ENCODE results near the gene IFFO2. TPM values are rescaled to one million over a fixed set of nuclear protein-coding genes. Genes with fewer than 3 reads are reported as not detected.
A peak's percentile ranks its signal among the peaks of the same experiment; 100 is the strongest.

IFFO2 gene
- total RNA-seq, 1 donor from 2014 or later: 12.2 TPM

- DNase-seq (ENCODE audit: low spot score): no peak
Measured at GRCh38 chr1:18972531-18972930, 16.1 kb upstream of the IFFO2 start.

- DNase-seq (ENCODE audit: low spot score): no peak
Measured at GRCh38 chr1:18970762-18971161, 14.3 kb upstream of the IFFO2 start.

DNA sequence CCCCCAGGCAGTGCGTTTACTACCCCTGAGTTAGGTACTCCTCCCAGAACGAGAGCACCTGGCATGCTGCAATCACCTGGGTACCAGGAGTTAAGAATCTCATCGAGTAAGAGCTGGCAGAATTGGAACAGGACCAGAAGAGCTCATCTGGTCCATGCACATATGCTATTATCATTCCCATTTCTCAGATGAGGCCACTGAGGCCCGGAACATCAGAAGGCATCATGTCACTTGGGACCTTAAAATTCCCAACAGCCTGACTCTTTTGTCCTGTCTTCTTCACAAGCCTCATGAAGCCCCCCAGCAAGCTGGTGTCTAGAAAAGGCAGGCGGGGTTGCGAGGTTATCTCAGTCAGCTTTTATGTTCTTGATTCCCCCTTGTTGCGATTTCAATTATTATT, 13.9 kb upstream of the IFFO2 start:
- no peak for DNase-seq (ENCODE audit: low spot score)

- DNase-seq (ENCODE audit: low spot score): no peak
Measured at GRCh38 chr1:18967066-18967690, 10.7 kb upstream of the IFFO2 start.

GRCh38 chr1:18965206-18966173, 9.0 kb upstream of the IFFO2 start:
- no peak for DNase-seq (ENCODE audit: low spot score)

DNA sequence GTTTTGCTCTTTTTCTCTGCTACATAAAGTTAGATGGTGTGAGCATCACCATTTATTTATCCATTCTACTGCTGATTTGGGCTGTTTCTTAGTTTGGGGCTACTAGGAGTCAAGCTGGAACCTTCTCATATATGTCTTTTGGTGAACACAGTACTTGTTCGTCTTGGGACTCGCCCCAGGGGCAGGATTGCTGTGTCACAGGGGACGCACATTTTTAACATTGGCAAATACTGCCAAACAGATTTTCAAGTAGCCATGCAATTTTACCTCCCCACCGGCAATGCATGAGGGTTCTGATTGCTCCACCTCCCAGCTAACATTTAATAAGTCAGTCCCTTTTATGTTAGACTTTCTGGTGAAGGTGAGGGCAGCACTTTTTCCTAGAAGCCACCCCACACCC, 7.5 kb upstream of the IFFO2 start:
- no peak for DNase-seq (ENCODE audit: low spot score)

- no peak for DNase-seq (ENCODE audit: low spot score)
Measured at GRCh38 chr1:18962855-18963737, 6.6 kb upstream of the IFFO2 start.

- peak; percentile 39 for DNase-seq (ENCODE audit: low spot score)
Measured at GRCh38 chr1:18962121-18962721, 5.7 kb upstream of the IFFO2 start.

GRCh38 chr1:18960821-18961220, 4.3 kb upstream of the IFFO2 start:
- DNase-seq (ENCODE audit: low spot score): no peak

DNA sequence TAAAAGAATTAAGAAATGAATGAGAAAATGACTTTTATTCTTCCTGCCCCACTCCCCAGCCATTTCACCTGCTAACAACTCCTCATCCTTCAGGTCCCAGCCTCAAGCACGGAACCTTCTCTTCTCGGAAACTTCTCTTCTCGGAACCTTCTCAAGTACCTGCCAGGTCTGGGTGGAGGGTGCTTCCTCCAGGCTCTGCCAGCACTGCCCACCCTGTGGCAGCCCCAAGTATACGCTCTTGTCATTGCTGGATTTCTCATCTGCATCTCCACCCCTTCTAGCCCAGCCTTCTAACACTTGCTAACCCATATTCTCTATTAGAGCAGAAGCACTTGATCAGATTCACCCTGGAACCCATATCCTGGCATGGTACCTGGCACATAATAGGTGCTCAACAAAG, 3.9 kb upstream of the IFFO2 start:
- DNase-seq (ENCODE audit: low spot score): no peak

- no peak for DNase-seq (ENCODE audit: low spot score)
Measured at GRCh38 chr1:18959591-18959990, 3.1 kb upstream of the IFFO2 start.

DNA sequence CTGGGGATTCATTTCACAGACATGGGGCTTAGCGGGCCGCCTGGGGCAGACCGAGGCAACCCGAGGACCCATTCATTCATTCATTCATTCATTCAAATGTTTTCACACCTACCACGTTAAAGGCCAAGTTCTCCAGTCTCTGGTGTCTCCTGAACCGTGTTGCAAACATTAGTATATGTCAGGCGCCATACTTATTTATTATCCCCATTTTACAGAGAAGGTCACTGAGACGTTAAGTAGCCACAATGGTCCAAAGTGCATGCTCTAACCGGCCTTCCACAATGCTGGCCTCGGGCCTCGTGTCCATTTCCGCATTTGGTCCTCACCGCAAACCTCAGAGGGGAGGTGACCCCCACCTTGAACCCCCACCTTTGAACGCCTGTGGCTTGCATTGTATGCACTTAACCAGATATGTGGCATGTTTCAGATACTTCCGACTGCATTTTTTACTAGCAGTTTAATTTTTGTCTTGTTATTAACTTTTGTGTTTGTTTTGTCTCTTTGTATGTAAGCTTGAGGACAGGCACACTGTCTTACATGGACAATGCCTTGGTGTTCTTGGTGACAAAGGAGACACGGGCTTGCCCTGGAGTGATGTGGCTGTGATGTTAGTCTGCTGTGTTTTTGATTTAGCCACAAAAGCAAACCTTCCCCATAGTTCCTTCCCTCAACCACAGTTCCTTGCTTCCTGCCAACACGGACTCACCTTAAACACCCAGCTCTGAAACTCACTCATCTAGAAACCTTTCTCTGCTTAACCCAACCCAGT, 1.2 kb upstream of the IFFO2 start:
- DNase-seq (ENCODE audit: low spot score): peak; percentile 27

DNA sequence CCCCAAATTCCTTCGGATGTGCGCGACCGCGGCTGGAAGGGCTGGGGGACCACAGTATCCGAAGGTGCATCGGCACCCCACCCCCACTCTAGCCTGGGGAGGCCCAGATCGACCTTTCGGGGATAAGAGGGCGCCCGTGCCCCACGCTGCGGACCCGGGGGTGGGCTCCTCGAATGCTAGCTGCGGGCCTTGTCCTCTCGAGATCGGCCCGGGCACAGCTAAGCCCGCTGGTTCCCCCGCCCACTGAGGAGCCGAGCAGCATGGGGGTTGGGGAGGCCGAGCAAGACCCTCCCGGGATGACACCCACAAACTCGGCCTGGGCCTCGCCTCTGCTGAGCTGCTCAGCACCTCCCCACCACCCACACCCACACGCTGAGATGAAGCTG, 653 bp upstream of the IFFO2 start:
- DNase-seq (ENCODE audit: low spot score): no peak

GRCh38 chr1:18955441-18956192, 859 bp downstream of the IFFO2 start:
- peak; percentile 31 for DNase-seq (ENCODE audit: low spot score)

DNA sequence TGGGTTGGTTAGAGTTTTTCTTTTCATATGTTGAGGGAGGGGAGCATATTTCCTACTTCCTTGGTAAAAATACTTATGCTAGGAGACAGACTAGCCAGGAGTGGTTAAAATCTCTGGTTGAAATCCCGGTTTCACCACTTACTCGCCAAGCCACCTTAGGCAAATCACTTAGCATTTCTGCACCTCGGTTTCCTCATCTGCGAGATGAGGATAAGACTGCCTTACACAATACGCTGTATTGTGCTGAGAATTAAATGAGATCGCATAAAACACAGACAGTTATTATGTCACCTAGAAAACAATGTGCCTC, 1.4 kb downstream of the IFFO2 start:
- DNase-seq (ENCODE audit: low spot score): no peak

DNA sequence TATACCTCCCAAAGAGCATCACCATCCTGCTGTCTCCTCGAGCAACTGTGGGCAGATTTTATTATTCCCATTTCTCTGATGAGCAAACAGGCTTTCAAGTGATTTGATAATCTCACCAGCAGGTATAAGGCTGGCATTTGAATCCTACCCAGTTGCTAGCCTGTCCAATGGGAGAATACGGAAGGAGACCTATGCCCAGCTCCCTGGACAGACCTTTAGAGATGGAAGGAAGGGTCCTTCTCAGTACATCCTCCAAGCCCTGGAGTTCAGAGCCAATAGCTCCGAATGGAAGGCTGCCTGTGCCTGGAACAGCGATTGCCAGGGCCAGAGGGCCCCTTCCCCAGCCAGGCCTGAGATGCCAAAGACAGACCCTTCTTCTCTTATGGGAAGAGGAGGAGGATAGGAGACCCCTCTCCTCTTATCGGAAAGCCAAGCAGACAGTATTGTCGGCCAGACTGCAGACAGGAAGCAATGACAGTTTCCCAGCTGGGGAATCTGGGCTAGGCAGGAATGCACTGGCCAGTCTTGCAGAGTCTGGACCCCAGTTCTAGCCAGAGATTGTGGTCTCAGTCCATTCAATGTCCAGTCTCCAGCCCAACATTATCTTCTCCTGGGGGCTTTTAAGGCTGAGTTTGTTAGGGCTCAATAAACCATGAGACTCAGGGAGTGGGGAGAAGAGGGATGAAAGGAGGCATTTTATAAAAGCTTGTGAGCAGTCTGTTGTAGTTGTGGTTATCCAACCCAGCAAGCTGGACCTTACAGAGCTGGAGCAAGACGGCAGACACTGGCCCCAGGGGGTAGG, 2.0 kb downstream of the IFFO2 start:
- no peak for DNase-seq (ENCODE audit: low spot score)

DNA sequence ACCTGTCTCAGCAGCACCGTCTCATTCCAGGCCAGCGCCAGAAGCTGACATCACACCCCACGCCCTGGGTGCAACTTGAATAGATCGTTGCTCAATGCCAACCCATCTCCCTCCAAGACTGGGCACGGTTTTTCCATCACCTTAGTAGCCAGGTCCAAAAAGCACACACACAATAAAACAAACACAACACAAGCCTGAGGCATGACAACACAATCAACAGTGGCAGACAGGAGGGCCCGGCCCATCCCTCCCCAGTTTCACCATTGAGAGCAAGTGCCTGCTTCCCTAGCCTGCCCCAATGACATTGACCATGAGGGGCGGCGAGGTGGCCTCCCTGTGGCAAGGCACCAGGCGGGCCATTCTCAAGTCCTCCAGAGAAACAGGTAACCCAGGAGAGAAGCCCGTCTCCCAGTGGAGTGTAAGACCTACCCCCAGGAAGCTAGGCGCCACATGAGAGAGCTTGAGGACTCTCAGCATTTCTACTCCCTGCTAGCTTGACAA, 2.7 kb downstream of the IFFO2 start:
- DNase-seq (ENCODE audit: low spot score): peak; percentile 40

DNA sequence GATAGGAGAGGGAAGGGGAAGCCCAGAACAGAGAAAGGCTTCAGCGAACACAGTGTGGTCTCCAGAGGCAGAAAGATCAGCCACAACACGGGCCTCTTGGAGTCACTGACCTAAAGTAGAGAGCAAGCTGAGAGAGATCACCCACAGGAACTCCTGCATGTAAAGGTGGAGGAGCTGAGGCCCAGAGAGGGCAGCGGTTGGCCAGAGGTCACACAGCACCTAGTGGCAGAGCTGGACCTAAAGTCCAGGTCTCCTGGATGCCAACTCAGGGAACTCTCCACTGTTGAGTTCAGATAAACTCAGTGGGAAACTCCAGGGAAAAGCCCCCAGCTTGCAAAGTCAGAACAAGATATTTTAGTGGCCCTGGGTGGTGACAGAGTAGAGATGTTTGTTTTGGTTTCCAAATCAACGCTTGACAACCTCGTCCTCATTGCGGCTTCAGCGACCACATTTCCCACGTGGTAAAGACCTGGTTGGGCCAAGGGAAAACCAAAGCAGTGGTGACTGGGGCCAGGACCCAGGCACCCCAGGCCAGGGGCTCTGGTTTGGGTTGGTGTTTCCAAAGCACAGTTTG, 4.6 kb downstream of the IFFO2 start:
- no peak for DNase-seq (ENCODE audit: low spot score)

- DNase-seq (ENCODE audit: low spot score): no peak
Measured at GRCh38 chr1:18951416-18951815, 5.1 kb downstream of the IFFO2 start.

Measured in mucosa of gallbladder (tissue), 1 donor.